Measurements from ENCODE around the gene NAV3. TPM values are rescaled to one million over a fixed set of nuclear protein-coding genes. Genes with fewer than 3 reads are reported as not detected.

The NAV3 gene
- total RNA-seq, 1 donor = 121 TPM

GRCh38 chr12:77850698-77851097 lies 20.0 kb downstream of the NAV3 start:
- H3K4me3 ChIP-seq (ENCODE audit: low read depth, low read length) = no peak overlapping the region
- DNase-seq (ENCODE audit: low read depth) = no peak
- TF ChIP-seq CTCF (IDR thresholded peaks at IDR 0.05; ENCODE audit: insufficient read depth, low read length) = no peak

- H3K4me3 ChIP-seq (ENCODE audit: low read depth, low read length) = no peak overlapping the region
- no peak for DNase-seq (ENCODE audit: low read depth)
- no peak for TF ChIP-seq CTCF (IDR thresholded peaks at IDR 0.05; ENCODE audit: insufficient read depth, low read length)
These were observed 24.9 kb downstream of the NAV3 start for GRCh38 chr12:77855548-77855947.

GRCh38 chr12:77861317-77861716 lies 30.6 kb downstream of the NAV3 start:
- TF ChIP-seq CTCF (IDR thresholded peaks at IDR 0.05; ENCODE audit: insufficient read depth, low read length) = no peak
- DNase-seq (ENCODE audit: low read depth) = no peak
- no peak overlapping the region for H3K4me3 ChIP-seq (ENCODE audit: low read depth, low read length)

GRCh38 chr12:77865178-77865577 lies 34.5 kb downstream of the NAV3 start:
- no peak for TF ChIP-seq CTCF (IDR thresholded peaks at IDR 0.05; ENCODE audit: insufficient read depth, low read length)
- no peak for DNase-seq (ENCODE audit: low read depth)

GRCh38 chr12:77878901-77879300 lies 48.2 kb downstream of the NAV3 start:
- no peak overlapping the region for H3K4me3 ChIP-seq (ENCODE audit: low read depth, low read length)
- no peak for TF ChIP-seq CTCF (IDR thresholded peaks at IDR 0.05; ENCODE audit: insufficient read depth, low read length)
- DNase-seq (ENCODE audit: low read depth) = no peak

More at GRCh38 chr12:77865178-77865577, 34.5 kb downstream of the NAV3 start:
- H3K4me3 ChIP-seq (ENCODE audit: low read depth, low read length) = no peak overlapping the region

GRCh38 chr12:77882709-77883108 lies 52.0 kb downstream of the NAV3 start:
- no peak for TF ChIP-seq CTCF (IDR thresholded peaks at IDR 0.05; ENCODE audit: insufficient read depth, low read length)
- no peak for DNase-seq (ENCODE audit: low read depth)
- no peak overlapping the region for H3K4me3 ChIP-seq (ENCODE audit: low read depth, low read length)

- H3K4me3 ChIP-seq (ENCODE audit: low read depth, low read length) = no peak overlapping the region
- TF ChIP-seq CTCF (IDR thresholded peaks at IDR 0.05; ENCODE audit: insufficient read depth, low read length) = no peak
- peak; percentile 74 for DNase-seq (ENCODE audit: low read depth)
These were observed 57.9 kb downstream of the NAV3 start for GRCh38 chr12:77888611-77889010.
